Activated CD4-positive, alpha-beta T cell treated with anti-CD3 and anti-CD28 coated beads, Interleukin-2, Interleukin-6, amounts not matched to agents 100 ng/mL and 50 ng/mL, durations not matched to agents 16 hours and 8 hours (primary cell): ENCODE measurements around the gene UMPS.
"Not testable (repeated sequence)": the region's sequence is repeated elsewhere in the genome, so short reads cannot be mapped to it uniquely, and the experiment has no call there.

Source experiments
- DNase-seq: peaks from one replicate; pipeline ENCODE4 v3.0.0-alpha.2; 2020

Gene UMPS

GRCh38 chr3:124707656-124708062, 22.6 kb upstream of the UMPS start:
- no peak for DNase-seq

GRCh38 chr3:124714223-124714853, 15.9 kb upstream of the UMPS start:
- DNase-seq = no peak

- no peak for DNase-seq
Measured at GRCh38 chr3:124722589-124722988, 7.7 kb upstream of the UMPS start.

- DNase-seq = peak; percentile 12
Measured at GRCh38 chr3:124730941-124731297, 667 bp downstream of the UMPS start.

- DNase-seq = no peak
Measured at GRCh38 chr3:124731760-124732159, 1.5 kb downstream of the UMPS start.

- DNase-seq = no peak
Measured at GRCh38 chr3:124741027-124741426, 10.8 kb downstream of the UMPS start.

- no peak for DNase-seq
Measured at GRCh38 chr3:124745756-124746155, 15.5 kb downstream of the UMPS start.

- no peak for DNase-seq
Measured at GRCh38 chr3:124747111-124747981, 17.1 kb downstream of the UMPS start.

GRCh38 chr3:124748560-124749198, 18.4 kb downstream of the UMPS start:
- DNase-seq = no peak

GRCh38 chr3:124749877-124750276, 19.6 kb downstream of the UMPS start:
- DNase-seq = not testable (repeated sequence)

- no peak for DNase-seq
Measured at GRCh38 chr3:124751501-124751900, 21.2 kb downstream of the UMPS start.

- no peak for DNase-seq
Measured at GRCh38 chr3:124752051-124752450, 21.8 kb downstream of the UMPS start.

- not testable (repeated sequence) for DNase-seq
Measured at GRCh38 chr3:124757926-124758325, 27.7 kb downstream of the UMPS start.

GRCh38 chr3:124758851-124759635, 28.8 kb downstream of the UMPS start:
- no peak for DNase-seq

- DNase-seq = no peak
Measured at GRCh38 chr3:124759666-124760401, 29.6 kb downstream of the UMPS start.

GRCh38 chr3:124760601-124761000, 30.3 kb downstream of the UMPS start:
- no peak for DNase-seq

GRCh38 chr3:124761250-124761796, 31.1 kb downstream of the UMPS start:
- peak; percentile 82 for DNase-seq

GRCh38 chr3:124761935-124762660, 31.8 kb downstream of the UMPS start:
- no peak for DNase-seq

GRCh38 chr3:124762661-124763011, 32.4 kb downstream of the UMPS start:
- no peak for DNase-seq

- no peak for DNase-seq
Measured at GRCh38 chr3:124763206-124763605, 33.0 kb downstream of the UMPS start.

GRCh38 chr3:124763644-124764358, 33.5 kb downstream of the UMPS start:
- DNase-seq = no peak
